ENCODE results near the gene CCDC85C. TPM values are rescaled to one million over a fixed set of nuclear protein-coding genes. Genes with fewer than 3 reads are reported as not detected.

The CCDC85C gene
- total RNA-seq, 2 experiments from 2014 or later, result 5.8 to 7.5 TPM

DNA sequence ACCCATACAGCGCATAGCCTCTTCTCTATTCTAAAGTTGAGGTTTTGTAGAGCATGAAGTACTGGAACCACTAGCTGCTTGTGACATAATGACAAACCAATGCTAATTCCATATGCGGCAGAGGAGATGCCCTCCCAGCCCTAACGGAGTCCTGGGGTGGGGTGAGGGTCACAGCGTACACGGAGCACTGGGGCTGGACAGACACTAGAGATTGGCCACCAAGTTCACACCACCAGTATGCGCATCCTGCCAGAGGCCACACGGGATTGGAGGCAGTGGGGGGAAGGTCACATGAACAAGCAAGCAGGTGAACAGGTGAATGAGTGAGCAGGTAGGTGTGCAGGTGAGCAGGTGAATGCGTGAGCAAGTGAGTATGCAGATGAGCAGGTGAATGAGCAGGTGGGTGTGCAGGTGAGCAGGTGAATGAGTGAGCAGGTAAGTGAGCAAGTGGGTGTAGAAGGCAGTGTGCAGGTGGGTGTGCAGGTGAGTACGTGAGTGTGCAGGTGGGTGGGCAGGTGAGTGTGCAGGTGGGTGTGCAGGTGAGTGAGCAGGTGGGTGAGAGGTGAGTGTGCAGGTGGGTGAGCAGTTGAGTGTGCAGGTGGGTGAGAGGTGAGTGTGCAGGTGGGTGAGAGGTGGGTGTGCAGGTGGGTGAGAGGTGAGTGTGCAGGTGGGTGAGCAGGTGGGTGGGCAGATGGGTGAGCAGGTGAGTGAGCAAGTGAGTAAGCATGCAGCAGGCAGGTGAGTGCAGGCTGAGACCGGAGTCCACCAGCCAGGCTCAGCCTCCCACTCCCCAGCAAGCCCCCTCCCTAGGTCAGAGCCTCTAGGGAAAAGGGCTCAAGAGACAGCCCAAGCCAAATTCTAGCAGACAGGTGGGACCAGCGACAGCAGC, 52.7 kb downstream of the CCDC85C start:
- CTCF ChIA-PET, result no interaction called here

DNA sequence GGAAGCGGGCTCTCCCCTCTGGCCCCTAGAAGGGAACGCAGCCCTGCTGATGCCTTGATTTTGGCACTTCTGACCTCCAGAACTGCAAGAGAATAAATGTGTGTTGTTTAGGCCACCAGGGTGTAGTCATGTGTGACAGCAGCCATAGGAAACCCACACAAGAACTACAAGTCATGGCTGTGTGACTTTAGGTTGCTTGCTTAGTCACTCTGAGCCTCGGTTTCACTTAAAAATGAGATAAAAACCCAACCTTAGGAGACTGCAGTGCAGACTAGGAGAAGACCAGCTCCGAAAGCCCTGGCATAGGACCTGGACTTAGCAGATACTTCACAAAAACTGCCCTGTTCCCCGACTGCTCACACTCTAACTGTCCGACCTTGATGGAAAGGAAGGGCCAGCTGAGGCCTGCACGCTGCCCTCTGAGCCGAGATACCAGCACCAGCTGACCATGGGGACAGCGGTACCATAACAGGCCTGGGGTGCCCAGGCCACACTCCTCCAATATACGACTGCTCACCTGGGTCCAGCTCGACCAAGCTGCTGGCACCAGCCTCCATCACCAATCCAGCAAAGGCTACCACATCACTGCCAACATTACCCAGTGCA, 53.5 kb downstream of the CCDC85C start:
- TF ChIP-seq CTCF (IDR thresholded peaks at IDR 0.05), result no peak
- ChIA-PET CTCF (no interaction called here), POLR2A (no interaction called here)
- H3K27me3 ChIP-seq (ENCODE audit: control insufficient read depth in 1 of 2, insufficient read depth in 2 of 2, low read length in 2 of 2), result no peaks in the 10 kb centered on the region
- Mint-ChIP-seq H3K27me3 (no peaks in the 10 kb centered on the region), H3K4me3 (no peak overlapping the region), H3K27ac (no peak overlapping the region), H3K9me3 (no peaks in the 10 kb centered on the region), H3K4me1 (ENCODE audit: low read depth) (no peaks in the 10 kb centered on the region), H3K36me3 (ENCODE audit: low read depth) (no peaks in the 10 kb centered on the region)
- H3K4me1 ChIP-seq (ENCODE audit: insufficient read depth, low read length), result no peaks in the 10 kb centered on the region
- no peak overlapping the region for H3K4me3 ChIP-seq (ENCODE audit: low read length)
- no peak overlapping the region for H3K27ac ChIP-seq (ENCODE audit: low read depth in 1 of 2, low read length in 2 of 2)
- no peaks in the 10 kb centered on the region for H3K9me3 ChIP-seq (ENCODE audit: control insufficient read depth in 1 of 2, insufficient read depth in 1 of 2, low read length in 2 of 2)
- intact Hi-C loops (cut with DNase I, micrococcal nuclease), result no loop called here
- H3K36me3 ChIP-seq (ENCODE audit: insufficient read depth, low read length), result no peaks in the 10 kb centered on the region
- DNase-seq (no peak), ATAC-seq (ENCODE audit: poor library complexity) (no peak)

More for the DNA sequence above, 52.7 kb downstream of the CCDC85C start:
- no peaks in the 10 kb centered on the region for H3K4me1 ChIP-seq (ENCODE audit: insufficient read depth, low read length)
- H3K36me3 ChIP-seq (ENCODE audit: insufficient read depth, low read length), result no peaks in the 10 kb centered on the region
- POLR2A ChIA-PET, result no interaction called here
- no peak overlapping the region for H3K27ac Mint-ChIP-seq
- no peak overlapping the region for H3K4me3 ChIP-seq (ENCODE audit: low read length)
- H3K4me3 Mint-ChIP-seq, result no peak overlapping the region
- H3K9me3 Mint-ChIP-seq, result no peaks in the 10 kb centered on the region
- no peaks in the 10 kb centered on the region for H3K9me3 ChIP-seq (ENCODE audit: control insufficient read depth in 1 of 2, insufficient read depth in 1 of 2, low read length in 2 of 2)
- no peaks in the 10 kb centered on the region for H3K4me1 Mint-ChIP-seq (ENCODE audit: low read depth)
- H3K36me3 Mint-ChIP-seq (ENCODE audit: low read depth), result no peaks in the 10 kb centered on the region
- ATAC-seq (ENCODE audit: poor library complexity), result no peak
- intact Hi-C loops (cut with DNase I, micrococcal nuclease), result no loop called here
- no peak for DNase-seq
- no peaks in the 10 kb centered on the region for H3K27me3 Mint-ChIP-seq
- TF ChIP-seq CTCF (IDR thresholded peaks at IDR 0.05), result no peak
- H3K27me3 ChIP-seq (ENCODE audit: control insufficient read depth in 1 of 2, insufficient read depth in 2 of 2, low read length in 2 of 2), result no peaks in the 10 kb centered on the region
- no peak overlapping the region for H3K27ac ChIP-seq (ENCODE audit: low read depth in 1 of 2, low read length in 2 of 2)

- Mint-ChIP-seq H3K27me3 (no peaks in the 10 kb centered on the region), H3K9me3 (no peaks in the 10 kb centered on the region), H3K27ac (no peak overlapping the region), H3K36me3 (ENCODE audit: low read depth) (no peaks in the 10 kb centered on the region), H3K4me1 (ENCODE audit: low read depth) (no peaks in the 10 kb centered on the region), H3K4me3 (no peak overlapping the region)
- Histone ChIP-seq H3K4me3 (ENCODE audit: low read length) (no peak overlapping the region), H3K4me1 (ENCODE audit: insufficient read depth, low read length) (no peaks in the 10 kb centered on the region), H3K27ac (ENCODE audit: low read depth in 1 of 2, low read length in 2 of 2) (no peak overlapping the region), H3K36me3 (ENCODE audit: insufficient read depth, low read length) (no peaks in the 10 kb centered on the region), H3K9me3 (ENCODE audit: control insufficient read depth in 1 of 2, insufficient read depth in 1 of 2, low read length in 2 of 2) (no peaks in the 10 kb centered on the region), H3K27me3 (ENCODE audit: control insufficient read depth in 1 of 2, insufficient read depth in 2 of 2, low read length in 2 of 2) (no peaks in the 10 kb centered on the region)
- CTCF ChIA-PET, result no interaction called here
- intact Hi-C loops (cut with DNase I, micrococcal nuclease), result no loop called here
- POLR2A ChIA-PET, result no interaction called here
- DNase-seq (no peak), ATAC-seq (ENCODE audit: poor library complexity) (no peak)
- no peak for TF ChIP-seq CTCF (IDR thresholded peaks at IDR 0.05)
Measured at GRCh38 chr14:99549684-99550083, 54.3 kb downstream of the CCDC85C start.
